BJ (cell line): ENCODE results near the gene EXOG. TPM values are rescaled to one million over a fixed set of nuclear protein-coding genes. Genes with fewer than 3 reads are reported as not detected.

ENCODE experiments used
- CTCF ChIA-PET: fragments of 350-600 bp; formaldehyde crosslinking; extraction: SDS; loops from one replicate; lab custom pipeline; 2021; ENCODE audit warnings: antibody characterized with exemption, inconsistent platforms; lab: Yijun Ruan, JAX
- POLR2A ChIA-PET: fragments of 300-600 bp; sonication (Branson Sonifier 250); formaldehyde crosslinking; extraction: SDS; loops from one replicate; lab custom pipeline; 2021; ENCODE audit warnings: antibody characterized with exemption; lab: Charles Lee
- DNase-seq: peaks from one replicate; pipeline ENCODE4 v3.0.0-alpha.2; 2011; ENCODE audit warnings: low read depth
- H3K27me3 ChIP-seq: 2 replicates; pipeline ENCODE4 v1.6.0; 2011; ENCODE audit warnings: low read length; ENCODE audit not compliant: control insufficient read depth, insufficient read depth
- H3K36me3 ChIP-seq: 2 replicates; pipeline ENCODE4 v1.5.1; 2011; ENCODE audit warnings: low read length; ENCODE audit not compliant: control insufficient read depth, insufficient read depth
- H3K4me3 ChIP-seq: 2 replicates; pipeline ENCODE4 v1.5.1; 2011; ENCODE audit warnings: low read depth, mild to moderate bottlenecking, control low read depth, low read length
- CTCF ChIP-seq: IDR thresholded peaks from 2 replicates; pipeline ENCODE4 v1.5.1; 2011; ENCODE audit warnings: low read depth, mild to moderate bottlenecking, control low read depth, inconsistent platforms, low read length, moderate library complexity; ENCODE audit not compliant: insufficient read depth
- polyA plus RNA-seq: library from polyadenylated mRNA; depleted of rRNA; stranded (reverse); fragments of >200 nt; gene quantifications from 2 replicates; pipeline ENCODE4 v1.2.3, GENCODE V29; 2011

The EXOG gene
- polyA plus RNA-seq, 1 experiment = 7.5 TPM

- ChIA-PET CTCF (interaction anchor here (0.8 kb wide), 1 partner anchor 295 kb away, joined by 3 read pairs; no protein-coding TSS in a partner anchor), POLR2A (no interaction called here)
- Histone ChIP-seq H3K27me3 (peaks cover 3% of the 10 kb centered on the region; the same call in 1 of the 2 replicates), H3K4me3 (no peak overlapping the region), H3K36me3 (no peaks in the 10 kb centered on the region)
- no peak for TF ChIP-seq CTCF
- DNase-seq = no peak
Observed at GRCh38 chr3:38548154-38548931, 52.2 kb downstream of the EXOG start.

- ChIA-PET POLR2A (no interaction called here), CTCF (no interaction called here)
- TF ChIP-seq CTCF = no peak
- peaks cover 3% of the 10 kb centered on the region; the same call in 1 of the 2 replicates for H3K27me3 ChIP-seq
- no peak for DNase-seq
- no peaks in the 10 kb centered on the region for H3K36me3 ChIP-seq
- H3K4me3 ChIP-seq = no peak overlapping the region
Observed at GRCh38 chr3:38549082-38549481, 52.9 kb downstream of the EXOG start.

GRCh38 chr3:38549486-38549885, 53.3 kb downstream of the EXOG start:
- ChIA-PET POLR2A (no interaction called here), CTCF (no interaction called here)
- TF ChIP-seq CTCF = no peak

GRCh38 chr3:38549957-38550840, 54.1 kb downstream of the EXOG start:
- ChIA-PET POLR2A (no interaction called here), CTCF (no interaction called here)
- Histone ChIP-seq H3K36me3 (no peaks in the 10 kb centered on the region), H3K27me3 (peaks cover 3% of the 10 kb centered on the region; the same call in 1 of the 2 replicates), H3K4me3 (no peak overlapping the region)
- TF ChIP-seq CTCF = no peak
- no peak for DNase-seq

More at GRCh38 chr3:38549486-38549885, 53.3 kb downstream of the EXOG start:
- no peak overlapping the region for H3K4me3 ChIP-seq
- H3K36me3 ChIP-seq = no peaks in the 10 kb centered on the region
- no peak for DNase-seq
- H3K27me3 ChIP-seq = peaks cover 3% of the 10 kb centered on the region; the same call in 1 of the 2 replicates
